Loucy (cell line): ENCODE data around the gene PKP4.

Experiments
- EZH2phosphoT487 ChIP-seq: fragments of 200-600 bp; IDR thresholded peaks from 2 replicates; pipeline ENCODE4 v1.6.1; 2018; ENCODE audit warnings: antibody characterized with exemption, mild to moderate bottlenecking, moderate library complexity, borderline replicate concordance
- TF ChIP-seq, protein P1 (sequence below): fragments of 200-600 bp; sonication (generic); conservative IDR thresholded peaks from 2 replicates; pipeline ENCODE4 v1.5.1; 2014; ENCODE audit warnings: mild to moderate bottlenecking, antibody characterized with exemption, low read length

DNA sequence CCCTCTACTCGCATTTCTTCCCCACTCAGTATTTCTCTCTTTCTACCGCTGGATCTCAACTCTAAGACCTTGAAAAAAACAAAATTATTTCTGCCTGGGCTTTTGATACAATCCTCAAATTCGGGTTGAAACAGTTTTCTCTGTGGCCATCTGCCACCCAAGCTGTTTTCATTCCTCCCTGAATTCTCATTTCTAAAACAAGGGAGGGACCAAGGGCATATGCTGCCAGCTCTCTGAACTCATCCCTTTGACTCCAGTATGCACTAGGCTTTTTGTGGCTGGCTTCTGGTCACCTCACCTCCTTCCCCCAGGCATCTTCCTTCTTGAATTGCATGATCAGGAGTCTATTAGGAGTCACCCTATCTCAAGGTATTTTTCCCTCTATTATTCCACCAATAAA, 49.7 kb upstream of the PKP4 start:
- TF ChIP-seq, protein P1, sequence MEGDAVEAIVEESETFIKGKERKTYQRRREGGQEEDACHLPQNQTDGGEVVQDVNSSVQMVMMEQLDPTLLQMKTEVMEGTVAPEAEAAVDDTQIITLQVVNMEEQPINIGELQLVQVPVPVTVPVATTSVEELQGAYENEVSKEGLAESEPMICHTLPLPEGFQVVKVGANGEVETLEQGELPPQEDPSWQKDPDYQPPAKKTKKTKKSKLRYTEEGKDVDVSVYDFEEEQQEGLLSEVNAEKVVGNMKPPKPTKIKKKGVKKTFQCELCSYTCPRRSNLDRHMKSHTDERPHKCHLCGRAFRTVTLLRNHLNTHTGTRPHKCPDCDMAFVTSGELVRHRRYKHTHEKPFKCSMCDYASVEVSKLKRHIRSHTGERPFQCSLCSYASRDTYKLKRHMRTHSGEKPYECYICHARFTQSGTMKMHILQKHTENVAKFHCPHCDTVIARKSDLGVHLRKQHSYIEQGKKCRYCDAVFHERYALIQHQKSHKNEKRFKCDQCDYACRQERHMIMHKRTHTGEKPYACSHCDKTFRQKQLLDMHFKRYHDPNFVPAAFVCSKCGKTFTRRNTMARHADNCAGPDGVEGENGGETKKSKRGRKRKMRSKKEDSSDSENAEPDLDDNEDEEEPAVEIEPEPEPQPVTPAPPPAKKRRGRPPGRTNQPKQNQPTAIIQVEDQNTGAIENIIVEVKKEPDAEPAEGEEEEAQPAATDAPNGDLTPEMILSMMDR: no peak
- no peak for TF ChIP-seq EZH2phosphoT487
